ENCODE measurements around the gene FAM120AOS.

- TF ChIP-seq, protein P1, sequence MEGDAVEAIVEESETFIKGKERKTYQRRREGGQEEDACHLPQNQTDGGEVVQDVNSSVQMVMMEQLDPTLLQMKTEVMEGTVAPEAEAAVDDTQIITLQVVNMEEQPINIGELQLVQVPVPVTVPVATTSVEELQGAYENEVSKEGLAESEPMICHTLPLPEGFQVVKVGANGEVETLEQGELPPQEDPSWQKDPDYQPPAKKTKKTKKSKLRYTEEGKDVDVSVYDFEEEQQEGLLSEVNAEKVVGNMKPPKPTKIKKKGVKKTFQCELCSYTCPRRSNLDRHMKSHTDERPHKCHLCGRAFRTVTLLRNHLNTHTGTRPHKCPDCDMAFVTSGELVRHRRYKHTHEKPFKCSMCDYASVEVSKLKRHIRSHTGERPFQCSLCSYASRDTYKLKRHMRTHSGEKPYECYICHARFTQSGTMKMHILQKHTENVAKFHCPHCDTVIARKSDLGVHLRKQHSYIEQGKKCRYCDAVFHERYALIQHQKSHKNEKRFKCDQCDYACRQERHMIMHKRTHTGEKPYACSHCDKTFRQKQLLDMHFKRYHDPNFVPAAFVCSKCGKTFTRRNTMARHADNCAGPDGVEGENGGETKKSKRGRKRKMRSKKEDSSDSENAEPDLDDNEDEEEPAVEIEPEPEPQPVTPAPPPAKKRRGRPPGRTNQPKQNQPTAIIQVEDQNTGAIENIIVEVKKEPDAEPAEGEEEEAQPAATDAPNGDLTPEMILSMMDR (IDR thresholded peaks at IDR 0.05): no peak
- TF ChIP-seq EP300 (IDR thresholded peaks at IDR 0.05) (no peak), POLR2A (IDR thresholded peaks at IDR 0.05) (no peak)
Measured at GRCh38 chr9:93491593-93492232, 38.3 kb upstream of the FAM120AOS start.
